H9 (cell line): ENCODE data around the gene UBASH3A. TPM values are rescaled to one million over a fixed set of nuclear protein-coding genes. Genes with fewer than 3 reads are reported as not detected.

ENCODE experiments used
- DNase-seq: peaks from one replicate; pipeline ENCODE4 v3.0.0-alpha.2; 2017
- H2AFZ ChIP-seq: one replicate; pipeline ENCODE4 v1.6.1; 2013; ENCODE audit warnings: mild to moderate bottlenecking, low read length, control low read depth, moderate library complexity
- H2AK5ac ChIP-seq: 2 replicates; pipeline ENCODE4 v1.6.1; 2013; ENCODE audit warnings: low read length, control low read depth, mixed read lengths; ENCODE audit not compliant: insufficient read length
- H2BK120ac ChIP-seq: one replicate; pipeline ENCODE4 v1.6.1; 2013; ENCODE audit warnings: low read depth, mild to moderate bottlenecking, low read length, control low read depth, inconsistent platforms; ENCODE audit not compliant: poor library complexity, severe bottlenecking
- H2BK12ac ChIP-seq: 2 replicates; pipeline ENCODE4 v1.6.1; 2013; ENCODE audit warnings: low read length, control low read depth, mixed read lengths, low read depth; ENCODE audit not compliant: insufficient read length
- H2BK15ac ChIP-seq: 2 replicates; pipeline ENCODE4 v1.6.1; 2013; ENCODE audit warnings: low read depth, low read length, control low read depth
- H2BK20ac ChIP-seq: one replicate; pipeline ENCODE4 v1.6.1; 2013; ENCODE audit warnings: low read depth, mild to moderate bottlenecking, low read length, control low read depth, inconsistent platforms; ENCODE audit not compliant: poor library complexity, severe bottlenecking
- H2BK5ac ChIP-seq: 2 replicates; pipeline ENCODE4 v1.6.1; 2013; ENCODE audit warnings: low read length, control low read depth, mixed read lengths; ENCODE audit not compliant: insufficient read length
- H3K14ac ChIP-seq: 2 replicates; pipeline ENCODE4 v1.6.1; 2013; ENCODE audit warnings: low read length, control low read depth; ENCODE audit not compliant: insufficient read depth
- H3K18ac ChIP-seq: 2 replicates; pipeline ENCODE4 v1.6.1; 2013; ENCODE audit warnings: low read depth, mild to moderate bottlenecking, mixed read lengths, low read length, control low read depth; ENCODE audit not compliant: insufficient read length
- H3K23ac ChIP-seq: 2 replicates; pipeline ENCODE4 v1.6.1; 2013; ENCODE audit warnings: low read length, control low read depth, mixed read lengths, low read depth; ENCODE audit not compliant: insufficient read length
- H3K23me2 ChIP-seq: 2 replicates; pipeline ENCODE4 v1.6.1; 2013; ENCODE audit warnings: low read depth, mild to moderate bottlenecking, mixed read lengths, low read length, control low read depth; ENCODE audit not compliant: insufficient read length, poor library complexity, severe bottlenecking
- H3K27ac ChIP-seq: 2 replicates; pipeline ENCODE4 v1.5.1; 2013; ENCODE audit warnings: low read length, control low read depth, mixed read lengths, low read depth; ENCODE audit not compliant: insufficient read length
- H3K27me3 ChIP-seq: 2 replicates; pipeline ENCODE4 v1.6.1; 2013; ENCODE audit warnings: low read length, control low read depth, inconsistent platforms; ENCODE audit not compliant: insufficient read depth
- H3K4ac ChIP-seq: 2 replicates; pipeline ENCODE4 v1.6.1; 2013; ENCODE audit warnings: low read depth, mild to moderate bottlenecking, control low read depth, inconsistent platforms, low read length, moderate library complexity
- H3K4me1 ChIP-seq: 2 replicates; pipeline ENCODE4 v1.6.1; 2013; ENCODE audit warnings: low read length, control low read depth, inconsistent platforms; ENCODE audit not compliant: insufficient read depth
- H3K4me2 ChIP-seq: 2 replicates; pipeline ENCODE4 v1.6.1; 2013; ENCODE audit warnings: low read length, control low read depth, mixed read lengths; ENCODE audit not compliant: insufficient read length, insufficient read depth
- H3K56ac ChIP-seq: 2 replicates; pipeline ENCODE4 v1.6.1; 2013; ENCODE audit warnings: low read depth, mild to moderate bottlenecking, mixed read lengths, low read length, control low read depth; ENCODE audit not compliant: insufficient read length
- H3K79me1 ChIP-seq: 2 replicates; pipeline ENCODE4 v1.6.1; 2013; ENCODE audit warnings: low read depth, mild to moderate bottlenecking, moderate library complexity, low read length, control low read depth, inconsistent platforms; ENCODE audit not compliant: insufficient read depth, poor library complexity, severe bottlenecking
- H3K79me2 ChIP-seq: 2 replicates; pipeline ENCODE4 v1.6.1; 2013; ENCODE audit warnings: low read length, control low read depth, inconsistent platforms; ENCODE audit not compliant: insufficient read depth
- H3K9ac ChIP-seq: 2 replicates; pipeline ENCODE4 v1.6.1; 2013; ENCODE audit warnings: low read length, control low read depth, mixed read lengths; ENCODE audit not compliant: insufficient read length; ENCODE audit errors: extremely low read depth
- H3K9me3 ChIP-seq: one replicate; pipeline ENCODE4 v1.6.1; 2013; ENCODE audit warnings: low read depth, low read length, inconsistent platforms; ENCODE audit not compliant: control insufficient read depth
- H3T11ph ChIP-seq: one replicate; pipeline ENCODE4 v1.6.1; 2013; ENCODE audit warnings: mild to moderate bottlenecking, low read length, control low read depth, inconsistent platforms
- H4K20me1 ChIP-seq: one replicate; pipeline ENCODE4 v1.6.1; 2013; ENCODE audit not compliant: control insufficient read depth, insufficient read length, insufficient read depth
- H4K5ac ChIP-seq: 2 replicates; pipeline ENCODE4 v1.6.1; 2013; ENCODE audit warnings: low read depth, mild to moderate bottlenecking, mixed read lengths, low read length, control low read depth; ENCODE audit not compliant: insufficient read length
- H4K8ac ChIP-seq: replicated peaks from 2 replicates; pipeline ENCODE4 v1.6.1; 2013; ENCODE audit warnings: low read length, control low read depth, mixed read lengths, low read depth; ENCODE audit not compliant: insufficient read length
- H4K91ac ChIP-seq: 2 replicates; pipeline ENCODE4 v1.6.1; 2013; ENCODE audit warnings: low read depth, mild to moderate bottlenecking, moderate library complexity, mixed read lengths, low read length, control low read depth; ENCODE audit not compliant: insufficient read length
- H3K27ac Mint-ChIP-seq, 3 experiments: 2 replicates in 2 of 3; 3 replicates in 1 of 3; pipeline ENCODE4 v1.8.0; 2020 to 2021; ENCODE audit warnings: mixed read lengths in 3 of 3, mild to moderate bottlenecking in 1 of 3, moderate library complexity in 1 of 3
- H3K27me3 Mint-ChIP-seq: 2 replicates; pipeline ENCODE4 v1.8.0; 2021; ENCODE audit warnings: low read depth, mild to moderate bottlenecking, moderate library complexity, mixed read lengths
- H3K36me3 Mint-ChIP-seq, 3 experiments: 2 replicates in 2 of 3; 3 replicates in 1 of 3; pipeline ENCODE4 v1.8.0; 2020 to 2021; ENCODE audit warnings: low read depth in 3 of 3, mixed read lengths in 3 of 3; ENCODE audit not compliant: insufficient read depth in 1 of 3
- H3K4me1 Mint-ChIP-seq, 2 experiments: 2 replicates each; pipeline ENCODE4 v1.8.0; 2020; ENCODE audit warnings: mixed read lengths in 2 of 2
- H3K4me3 Mint-ChIP-seq, 2 experiments: 2 replicates in 1 of 2; 3 replicates in 1 of 2; pipeline ENCODE4 v1.8.0; 2020 to 2021; ENCODE audit warnings: mild to moderate bottlenecking in 2 of 2, mixed read lengths in 2 of 2, moderate library complexity in 1 of 2
- H3K9me3 Mint-ChIP-seq, 2 experiments: 2 replicates in 1 of 2; 3 replicates in 1 of 2; pipeline ENCODE4 v1.8.0; 2020; ENCODE audit warnings: mild to moderate bottlenecking in 2 of 2, mixed read lengths in 2 of 2, moderate library complexity in 1 of 2
- WGBS: extraction: QIAGEN DNeasy Blood & Tissue Kit; methylation state at CpG from one replicate; pipeline ENCODE4 v1.1.7; 2013; ENCODE audit warnings: missing lambda C conversion rate, low lambda C conversion rate, mixed read lengths; ENCODE audit not compliant: insufficient read length; ENCODE audit errors: extremely low coverage; 5-methylcytosine and 5-hydroxymethylcytosine counted together
- total RNA-seq: library from RNA; stranded (reverse); gene quantifications from 2 replicates; pipeline ENCODE4 v1.2.1, GENCODE V29; 2021
- TF ChIP-seq, protein P1 (sequence below): fragments of 200-600 bp; sonication (generic); conservative IDR thresholded peaks from 3 replicates; pipeline ENCODE4 v1.8.0; 2021; ENCODE audit warnings: antibody characterized with exemption, mild to moderate bottlenecking

Gene UBASH3A
- total RNA-seq, 1 experiment from 2014 or later: not detected

DNA sequence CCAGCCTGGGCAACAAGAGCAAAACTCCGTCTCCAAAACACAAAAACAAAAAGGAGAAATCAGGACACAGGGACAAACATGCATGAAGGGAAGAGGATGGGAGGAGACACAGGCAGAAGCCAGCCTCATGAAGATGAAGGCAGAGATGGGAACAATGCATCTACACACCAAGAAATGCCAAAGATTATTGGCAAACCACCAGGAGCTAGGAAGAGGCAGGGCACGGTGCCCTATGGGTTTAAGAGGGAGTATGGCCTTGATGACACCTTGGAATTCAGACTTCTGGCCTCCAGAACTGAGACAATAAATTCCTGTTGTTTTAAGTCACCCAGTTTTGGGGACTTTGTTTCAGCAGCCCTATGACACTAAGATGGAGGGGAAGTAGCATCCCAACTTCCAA lies 13.0 kb upstream of the UBASH3A start:
- H3K9me3 ChIP-seq: no peaks in the 10 kb centered on the region
- no peak overlapping the region for H4K5ac ChIP-seq
- DNase-seq: no peak
- Mint-ChIP-seq H3K36me3 (peaks cover 0 to 2% (median 0%) of the 10 kb centered on the region in 3 experiments; a peak in 2 of 7 replicates), H3K27me3 (peaks cover 23% of the 10 kb centered on the region), H3K4me3 (no peak overlapping the region), H3K4me1 (peaks cover 39 to 40% of the 10 kb centered on the region in 2 experiments), H3K27ac (no peak overlapping the region; a peak in 1 of 7 replicates), H3K9me3 (peaks cover 0 to 7% of the 10 kb centered on the region in 2 experiments; a peak in 1 of 5 replicates)
- no peak overlapping the region for H2BK12ac ChIP-seq
- H3K9ac ChIP-seq: no peak overlapping the region
- TF ChIP-seq, protein P1, sequence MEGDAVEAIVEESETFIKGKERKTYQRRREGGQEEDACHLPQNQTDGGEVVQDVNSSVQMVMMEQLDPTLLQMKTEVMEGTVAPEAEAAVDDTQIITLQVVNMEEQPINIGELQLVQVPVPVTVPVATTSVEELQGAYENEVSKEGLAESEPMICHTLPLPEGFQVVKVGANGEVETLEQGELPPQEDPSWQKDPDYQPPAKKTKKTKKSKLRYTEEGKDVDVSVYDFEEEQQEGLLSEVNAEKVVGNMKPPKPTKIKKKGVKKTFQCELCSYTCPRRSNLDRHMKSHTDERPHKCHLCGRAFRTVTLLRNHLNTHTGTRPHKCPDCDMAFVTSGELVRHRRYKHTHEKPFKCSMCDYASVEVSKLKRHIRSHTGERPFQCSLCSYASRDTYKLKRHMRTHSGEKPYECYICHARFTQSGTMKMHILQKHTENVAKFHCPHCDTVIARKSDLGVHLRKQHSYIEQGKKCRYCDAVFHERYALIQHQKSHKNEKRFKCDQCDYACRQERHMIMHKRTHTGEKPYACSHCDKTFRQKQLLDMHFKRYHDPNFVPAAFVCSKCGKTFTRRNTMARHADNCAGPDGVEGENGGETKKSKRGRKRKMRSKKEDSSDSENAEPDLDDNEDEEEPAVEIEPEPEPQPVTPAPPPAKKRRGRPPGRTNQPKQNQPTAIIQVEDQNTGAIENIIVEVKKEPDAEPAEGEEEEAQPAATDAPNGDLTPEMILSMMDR: no peak
- no peak overlapping the region for H2AK5ac ChIP-seq
- H3K23me2 ChIP-seq: no peaks in the 10 kb centered on the region
- no peak overlapping the region for H2BK5ac ChIP-seq
- no peak overlapping the region for H2BK120ac ChIP-seq
- peaks cover 6% of the 10 kb centered on the region; the same call in 1 of the 2 replicates for H3K4me1 ChIP-seq
- no peak overlapping the region for H2AFZ ChIP-seq
- no CpG with 5 or more reads among the region's 2 CpGs for WGBS
- H4K8ac ChIP-seq: no peak overlapping the region
- H2BK20ac ChIP-seq: no peak overlapping the region
- no peak overlapping the region for H3K18ac ChIP-seq
- no peaks in the 10 kb centered on the region for H3K79me2 ChIP-seq
- H3K79me1 ChIP-seq: no peaks in the 10 kb centered on the region
- H3K56ac ChIP-seq: no peak overlapping the region
- no peak overlapping the region for H3K4me2 ChIP-seq
- H4K20me1 ChIP-seq: peaks cover 2% of the 10 kb centered on the region
- no peak overlapping the region for H3K23ac ChIP-seq
- no peak overlapping the region for H2BK15ac ChIP-seq
- H3T11ph ChIP-seq: no peak overlapping the region
- H3K27me3 ChIP-seq: no peaks in the 10 kb centered on the region
- no peak overlapping the region for H3K27ac ChIP-seq
- H4K91ac ChIP-seq: no peak overlapping the region
- H3K14ac ChIP-seq: no peak overlapping the region
- no peak overlapping the region for H3K4ac ChIP-seq
